ENCODE data around the gene KIAA0513. TPM values are rescaled to one million over a fixed set of nuclear protein-coding genes. Genes with fewer than 3 reads are reported as not detected.

KIAA0513 gene
- total RNA-seq, 4 donors from 2014 or later: 6.2 to 8.4 (median 7.5) TPM

DNA sequence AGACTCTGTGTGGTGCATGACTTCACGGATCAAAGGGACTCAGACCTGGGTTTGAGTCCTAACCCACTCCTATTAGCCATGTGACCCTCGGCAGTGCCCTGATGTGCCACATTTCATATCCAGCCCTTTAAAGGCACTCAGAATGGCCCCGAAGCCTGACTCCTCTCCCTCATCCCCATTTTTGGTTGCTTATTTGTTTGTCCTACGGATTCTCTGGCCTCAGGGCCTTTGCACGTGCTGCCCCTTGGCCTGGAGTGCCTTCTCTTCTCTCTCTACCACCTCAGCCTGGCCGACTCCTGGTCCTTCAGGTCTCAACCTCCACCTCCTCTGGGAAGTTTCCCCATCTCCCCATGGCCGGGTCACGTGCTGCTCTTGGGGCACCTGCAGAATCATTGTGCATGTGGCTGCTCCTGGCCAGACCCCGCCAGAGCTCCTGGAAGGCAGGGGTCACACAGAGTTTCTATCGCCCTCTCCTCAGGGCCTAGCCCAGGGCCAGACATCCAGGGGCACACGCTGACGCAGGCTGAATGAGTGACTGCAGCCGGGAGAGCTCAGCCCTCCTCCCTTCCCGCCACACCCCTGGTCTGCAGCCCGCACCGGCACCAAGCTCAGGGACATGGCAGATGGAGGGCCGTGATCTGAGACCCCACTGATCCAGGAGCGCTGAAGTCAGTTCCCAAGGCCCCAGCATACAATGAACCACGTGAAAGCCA, 106.6 kb downstream of the KIAA0513 start:
- Histone ChIP-seq H3K9me3 (no peaks in the 10 kb centered on the region), H3K4me3 (replicated peaks in 1 of 3) (no peak overlapping the region), H3K27ac (no peak overlapping the region), H3K36me3 (no peaks in the 10 kb centered on the region), H3K4me1 (peaks cover 16 to 49% of the 10 kb centered on the region in 2 donors), H3K27me3 (no peaks in the 10 kb centered on the region)
- intact Hi-C loops (cut with DNase I): no loop called here
- 80 to 88% methylated on average over 13 to 15 of the region's 19 CpGs for WGBS, 2 donors
- TF ChIP-seq, protein P1, sequence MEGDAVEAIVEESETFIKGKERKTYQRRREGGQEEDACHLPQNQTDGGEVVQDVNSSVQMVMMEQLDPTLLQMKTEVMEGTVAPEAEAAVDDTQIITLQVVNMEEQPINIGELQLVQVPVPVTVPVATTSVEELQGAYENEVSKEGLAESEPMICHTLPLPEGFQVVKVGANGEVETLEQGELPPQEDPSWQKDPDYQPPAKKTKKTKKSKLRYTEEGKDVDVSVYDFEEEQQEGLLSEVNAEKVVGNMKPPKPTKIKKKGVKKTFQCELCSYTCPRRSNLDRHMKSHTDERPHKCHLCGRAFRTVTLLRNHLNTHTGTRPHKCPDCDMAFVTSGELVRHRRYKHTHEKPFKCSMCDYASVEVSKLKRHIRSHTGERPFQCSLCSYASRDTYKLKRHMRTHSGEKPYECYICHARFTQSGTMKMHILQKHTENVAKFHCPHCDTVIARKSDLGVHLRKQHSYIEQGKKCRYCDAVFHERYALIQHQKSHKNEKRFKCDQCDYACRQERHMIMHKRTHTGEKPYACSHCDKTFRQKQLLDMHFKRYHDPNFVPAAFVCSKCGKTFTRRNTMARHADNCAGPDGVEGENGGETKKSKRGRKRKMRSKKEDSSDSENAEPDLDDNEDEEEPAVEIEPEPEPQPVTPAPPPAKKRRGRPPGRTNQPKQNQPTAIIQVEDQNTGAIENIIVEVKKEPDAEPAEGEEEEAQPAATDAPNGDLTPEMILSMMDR (IDR thresholded peaks at IDR 0.05): no peak
- TF ChIP-seq POLR2A (IDR thresholded peaks at IDR 0.05): no peak
- DNase-seq: no peak

DNA sequence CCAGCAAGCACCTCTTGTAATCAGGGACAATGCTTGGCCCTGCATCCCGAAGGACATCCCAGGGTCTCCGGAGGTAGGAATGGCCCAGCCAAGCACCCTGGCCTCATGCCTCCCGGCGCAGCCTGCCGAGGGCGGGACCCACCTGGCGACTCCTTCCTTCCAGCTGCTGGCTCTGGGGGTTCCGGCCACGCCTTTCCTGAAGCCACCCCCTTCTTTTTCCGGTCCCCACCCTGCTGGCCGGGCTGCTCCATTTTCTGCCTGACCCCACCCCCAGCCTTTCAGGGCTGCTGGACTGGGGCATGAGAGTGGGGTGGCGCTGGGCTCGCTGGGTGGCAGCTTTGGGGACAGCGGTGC, 107.2 kb downstream of the KIAA0513 start:
- TF ChIP-seq POLR2A (IDR thresholded peaks at IDR 0.05): no peak
- TF ChIP-seq, protein P1 (IDR thresholded peaks at IDR 0.05): no peak
- intact Hi-C loops (cut with DNase I): no loop called here
- no peak overlapping the region for H3K27ac ChIP-seq

GRCh38 chr16:85136213-85136701, 108.7 kb downstream of the KIAA0513 start:
- DNase-seq: no peak
- Histone ChIP-seq H3K4me1 (peaks cover 13 to 35% of the 10 kb centered on the region in 2 donors), H3K36me3 (no peaks in the 10 kb centered on the region), H3K27me3 (no peaks in the 10 kb centered on the region), H3K9me3 (no peaks in the 10 kb centered on the region), H3K27ac (peak overlapping the region; percentile 42 to 79 (median 70)), H3K4me3 (replicated peaks in 1 of 3) (no peak overlapping the region)
- 81 to 84% methylated on average over 6 to 12 of the region's 12 CpGs for whole genome bisulfite sequencing, 2 donors
- no peak for TF ChIP-seq POLR2A (IDR thresholded peaks at IDR 0.05)
- TF ChIP-seq, protein P1 (IDR thresholded peaks at IDR 0.05): no peak
- intact Hi-C loops (cut with DNase I): no loop called here

More for the DNA sequence above, 107.2 kb downstream of the KIAA0513 start:
- Histone ChIP-seq H3K4me1 (peaks cover 16 to 49% of the 10 kb centered on the region in 2 donors), H3K36me3 (no peaks in the 10 kb centered on the region), H3K4me3 (replicated peaks in 1 of 3) (no peak overlapping the region), H3K9me3 (no peaks in the 10 kb centered on the region), H3K27me3 (no peaks in the 10 kb centered on the region)
- 70 to 93% methylated on average over 7 to 9 of the region's 14 CpGs for WGBS, 2 donors
- no peak for DNase-seq

DNA sequence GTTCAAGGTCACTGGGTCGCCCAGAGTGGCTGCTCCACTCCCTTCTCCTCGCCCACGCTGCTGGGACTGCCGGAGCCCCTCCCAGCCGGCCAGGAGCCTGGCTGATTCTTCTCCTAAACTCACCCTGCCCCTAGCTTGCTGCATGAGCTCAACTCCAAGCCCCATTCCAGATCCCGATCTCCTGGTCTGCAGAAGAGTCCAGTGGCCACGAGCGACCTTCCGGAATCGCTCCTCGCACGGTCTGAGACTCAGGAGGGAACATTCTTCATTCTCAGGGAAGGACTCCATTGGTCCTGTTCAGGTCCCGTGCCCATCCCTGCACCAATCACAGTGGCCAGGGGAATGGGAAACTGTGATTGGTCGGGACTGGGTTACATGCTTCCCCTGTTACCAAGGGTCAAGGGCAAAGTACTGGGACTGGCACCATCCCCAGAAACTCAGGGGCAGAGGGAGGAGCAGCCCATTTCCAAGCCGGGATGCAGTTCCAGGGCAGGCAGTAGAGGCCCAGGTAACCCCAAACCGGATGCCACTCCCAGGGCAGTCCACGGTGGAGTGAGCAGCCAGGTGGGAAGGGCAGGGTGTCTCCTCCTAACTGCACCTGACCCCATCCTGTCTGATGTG, 109.2 kb downstream of the KIAA0513 start:
- Histone ChIP-seq H3K27ac (peak overlapping the region; percentile 42 to 79 (median 70)), H3K4me3 (replicated peaks in 1 of 3) (peak overlapping the region in 1 of 3 donors; percentile 28), H3K27me3 (no peaks in the 10 kb centered on the region), H3K36me3 (no peaks in the 10 kb centered on the region), H3K4me1 (peaks cover 13 to 36% of the 10 kb centered on the region in 2 donors), H3K9me3 (no peaks in the 10 kb centered on the region)
- intact Hi-C loops (cut with DNase I): no loop called here
- TF ChIP-seq, protein P1 (IDR thresholded peaks at IDR 0.05): no peak
- TF ChIP-seq POLR2A (IDR thresholded peaks at IDR 0.05): no peak
- DNase-seq: peak; percentile 33 to 37
- 75 to 79% methylated on average over 14 to 15 of the region's 17 CpGs for WGBS, 2 donors

All from thyroid gland (tissue), 4 donors.